OCI-LY1 (cell line): ENCODE measurements around the gene CDC37.
"Not testable (repeated sequence)": the region's sequence is repeated elsewhere in the genome, so short reads cannot be mapped to it uniquely, and the experiment has no call there.

Experiments used
- H2AFZ ChIP-seq: fragments of 200-600 bp; sonication (generic), shearing (Covaris generic); 2 replicates; pipeline ENCODE4 v1.6.0; 2014; ENCODE audit warnings: antibody characterized with exemption, mild to moderate bottlenecking, low read length
- H3F3A ChIP-seq: fragments of 200-600 bp; sonication (generic), shearing (Covaris generic); 2 replicates; pipeline ENCODE4 v1.6.0; 2014; ENCODE audit warnings: mild to moderate bottlenecking, antibody characterized with exemption, low read length, moderate library complexity; ENCODE audit not compliant: insufficient read depth
- H3K27ac ChIP-seq: fragments of 200-600 bp; sonication (generic); 2 replicates; pipeline ENCODE4 v1.5.1; 2014; ENCODE audit warnings: low read length, mixed run types, mild to moderate bottlenecking, low read depth; ENCODE audit not compliant: poor library complexity, severe bottlenecking
- H3K27me3 ChIP-seq: fragments of 200-600 bp; sonication (generic); 2 replicates; pipeline ENCODE4 v1.6.0; 2014; ENCODE audit warnings: antibody characterized with exemption, mild to moderate bottlenecking, low read length, moderate library complexity; ENCODE audit not compliant: insufficient read depth
- H3K36me3 ChIP-seq: fragments of 200-600 bp; sonication (generic); 2 replicates; pipeline ENCODE4 v1.6.1; 2014; ENCODE audit warnings: mild to moderate bottlenecking, antibody characterized with exemption, low read length, moderate library complexity, mixed read lengths; ENCODE audit not compliant: insufficient read depth
- H3K4me1 ChIP-seq: fragments of 200-600 bp; sonication (generic); 2 replicates; pipeline ENCODE4 v1.5.1; 2014; ENCODE audit warnings: mild to moderate bottlenecking, low read length, moderate library complexity; ENCODE audit not compliant: insufficient read depth, severe bottlenecking
- H3K4me2 ChIP-seq: fragments of 200-600 bp; sonication (generic), shearing (Covaris generic); 2 replicates; pipeline ENCODE4 v1.6.1; 2014; ENCODE audit warnings: low read length
- H3K4me3 ChIP-seq: fragments of 200-600 bp; sonication (generic); 2 replicates; pipeline ENCODE4 v1.5.1; 2014; ENCODE audit warnings: low read length, low read depth, mild to moderate bottlenecking, mixed read lengths; ENCODE audit not compliant: poor library complexity, severe bottlenecking
- H3K79me2 ChIP-seq: fragments of 200-600 bp; shearing (Covaris generic); 2 replicates; pipeline ENCODE4 v1.6.1; 2016; ENCODE audit warnings: mixed run types, low read length, mixed read lengths; ENCODE audit not compliant: insufficient read depth
- H3K9ac ChIP-seq: fragments of 200-600 bp; sonication (generic), shearing (Covaris generic); 2 replicates; pipeline ENCODE4 v1.6.1; 2014; ENCODE audit warnings: mild to moderate bottlenecking, low read length, mixed read lengths
- H3K9me2 ChIP-seq: fragments of 200-600 bp; sonication (generic), shearing (Covaris generic); 2 replicates; pipeline ENCODE4 v1.6.1; 2014; ENCODE audit warnings: low read depth, mild to moderate bottlenecking, low read length, mixed read lengths
- H3K9me3 ChIP-seq: fragments of 200-600 bp; shearing (Covaris generic); 2 replicates; pipeline ENCODE4 v1.6.1; 2014; ENCODE audit warnings: low read length, mixed read lengths
- H4K20me1 ChIP-seq: fragments of 200-600 bp; sonication (generic), shearing (Covaris generic); 2 replicates; pipeline ENCODE4 v1.6.0; 2016; ENCODE audit warnings: mild to moderate bottlenecking, low read length; ENCODE audit not compliant: insufficient read depth
- CTCF ChIP-seq: fragments of 200-600 bp; sonication (generic), shearing (Covaris generic); IDR thresholded peaks from 2 replicates; pipeline ENCODE4 v1.5.1; 2017; ENCODE audit warnings: mild to moderate bottlenecking, antibody characterized with exemption, low read length, moderate library complexity, mixed read lengths
- EZH2 ChIP-seq: fragments of 200-600 bp; sonication (generic), shearing (Covaris generic); IDR thresholded peaks from 2 replicates; pipeline ENCODE4 v1.8.0; 2017; ENCODE audit warnings: borderline replicate concordance, mixed run types, mild to moderate bottlenecking, antibody characterized with exemption, low read length, moderate library complexity, mixed read lengths

CDC37 gene

GRCh38 chr19:10384580-10384979, 18.8 kb downstream of the CDC37 start:
- Histone ChIP-seq H3K4me1 (peaks cover 11% of the 10 kb centered on the region), H3K9ac (no peak overlapping the region), H3K27ac (no peak overlapping the region), H3K9me3 (no peaks in the 10 kb centered on the region), H2AFZ (no peak overlapping the region), H3K36me3 (no peaks in the 10 kb centered on the region), H3K4me3 (no peak overlapping the region), H4K20me1 (no peaks in the 10 kb centered on the region), H3K9me2 (no peaks in the 10 kb centered on the region), H3K79me2 (peaks cover 6% of the 10 kb centered on the region; the same call in 1 of the 2 replicates), H3K27me3 (no peaks in the 10 kb centered on the region), H3F3A (no peaks in the 10 kb centered on the region), H3K4me2 (no peak overlapping the region)
- TF ChIP-seq CTCF (no peak), EZH2 (no peak)

- not testable (repeated sequence) for H4K20me1 ChIP-seq, H3K4me2 ChIP-seq, H3K9me2 ChIP-seq, H2AFZ ChIP-seq, H3K9me3 ChIP-seq, H3K27me3 ChIP-seq, H3K27ac ChIP-seq, H3K4me3 ChIP-seq, H3K36me3 ChIP-seq, H3K9ac ChIP-seq, H3K79me2 ChIP-seq, H3F3A ChIP-seq
- H3K4me1 ChIP-seq = peaks cover 11% of the 10 kb centered on the region
Measured at GRCh38 chr19:10383223-10383499, 20.2 kb downstream of the CDC37 start.

- Histone ChIP-seq H3K4me2 (peak within 1 kb of the TSS; percentile 94), H3K36me3 (peaks cover 12% of the 10 kb centered on the region; the same call in 1 of the 2 replicates), H4K20me1 (no peaks in the 10 kb centered on the region), H3F3A (no peaks in the 10 kb centered on the region), H3K4me3 (peak within 1 kb of the TSS; percentile 82), H3K79me2 (peaks cover 8% of the 10 kb centered on the region; the same call in 1 of the 2 replicates), H3K27me3 (no peaks in the 10 kb centered on the region), H3K27ac (peak within 1 kb of the TSS; percentile 31), H2AFZ (no peak within 1 kb of the TSS), H3K4me1 (peaks cover 11% of the 10 kb centered on the region), H3K9me3 (no peaks in the 10 kb centered on the region), H3K9ac (peak within 1 kb of the TSS; percentile 89), H3K9me2 (no peaks in the 10 kb centered on the region)
- no peak for TF ChIP-seq CTCF
- no peak for TF ChIP-seq EZH2
Measured at GRCh38 chr19:10380313-10381102, 22.8 kb downstream of the CDC37 start, which contains the start of gene TYK2. Gene TYK2, minus strand, starts transcription at chr19:10380572. Its CDS starts 2,166 bp downstream, at chr19:10378406.

GRCh38 chr19:10379880-10380312, 23.4 kb downstream of the CDC37 start:
- Histone ChIP-seq H3K4me2 (peak overlapping the region; percentile 82), H3K27me3 (no peaks in the 10 kb centered on the region), H3K4me3 (peak overlapping the region; percentile 82), H3K27ac (peak overlapping the region; percentile 6), H2AFZ (no peak overlapping the region), H3K9ac (peak overlapping the region; percentile 89), H3K9me2 (no peaks in the 10 kb centered on the region), H4K20me1 (no peaks in the 10 kb centered on the region), H3K36me3 (peaks cover 17% of the 10 kb centered on the region), H3K4me1 (peaks cover 11% of the 10 kb centered on the region), H3K79me2 (peaks cover 8% of the 10 kb centered on the region; the same call in 1 of the 2 replicates), H3K9me3 (no peaks in the 10 kb centered on the region), H3F3A (no peaks in the 10 kb centered on the region)
- TF ChIP-seq CTCF (no peak), EZH2 (no peak)
